ENCODE results near the gene PABPN1L. TPM values are rescaled to one million over a fixed set of nuclear protein-coding genes. Genes with fewer than 3 reads are reported as not detected.

PABPN1L gene
- total and polyA plus RNA-seq, 2 of the 8 experiments (the other 6 are each of a cell fraction or from before 2014, with no cell fraction given) = not detected

DNA sequence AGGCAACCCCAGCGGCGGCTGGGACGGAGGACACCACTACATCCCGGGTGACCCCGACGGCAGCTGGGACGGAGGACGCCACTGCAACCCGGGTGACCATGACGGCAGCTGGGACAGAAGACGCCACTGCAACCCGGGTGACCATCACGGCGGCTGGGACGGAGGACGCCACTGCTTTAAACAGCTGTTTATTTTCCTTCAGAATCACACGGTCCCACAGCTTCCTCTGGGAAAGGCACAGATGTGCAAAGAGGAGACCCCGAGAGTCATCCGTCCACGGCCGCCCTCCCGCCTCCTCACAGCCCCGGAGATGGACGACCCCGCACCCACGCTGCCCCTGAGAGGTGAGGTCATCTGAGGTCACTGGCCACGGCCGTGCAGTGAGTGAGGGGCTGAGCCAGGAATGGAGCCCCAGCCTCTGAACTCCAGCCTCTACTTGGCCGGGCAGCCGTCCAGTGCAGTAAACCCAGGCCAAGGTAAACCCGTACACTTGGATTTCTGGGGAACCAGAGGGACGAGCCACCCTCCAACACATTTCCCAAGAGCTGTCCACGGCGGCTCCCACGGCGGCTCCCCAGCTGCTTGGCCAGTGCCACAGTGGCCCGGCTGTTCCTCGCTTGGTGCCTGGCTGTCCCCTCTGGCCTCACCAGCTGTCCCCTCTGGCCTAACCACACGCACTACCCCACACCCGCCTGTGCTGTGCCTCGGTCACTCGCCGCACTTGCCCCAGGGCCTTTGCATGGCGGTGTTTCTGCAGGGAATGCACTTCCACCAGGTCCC lies 43.2 kb upstream of the PABPN1L start:
- DNase-seq (ENCODE audit: low read depth in 1 of 2, low spot score in 2 of 2) (no peak), FAIRE-seq (no peak)
- Histone ChIP-seq H3K14ac (ENCODE audit: insufficient read length) (no peak overlapping the region), H4K20me1 (replicated peaks in 1 of 2; ENCODE audit: control insufficient read depth in 1 of 2, insufficient read depth in 2 of 2, low read length in 2 of 2) (peaks cover 0 to 4% of the 10 kb centered on the region in 2 experiments), H3K4ac (replicated peaks; ENCODE audit: insufficient read length, low read depth, low read length) (no peak overlapping the region), H4K91ac (replicated peaks; ENCODE audit: insufficient read length, low read length) (no peak overlapping the region), H2BK12ac (ENCODE audit: low read depth, low read length) (no peak overlapping the region), H3K4me2 (ENCODE audit: insufficient read depth in 1 of 2, low read depth in 2 of 2, low read length in 2 of 2) (no peak overlapping the region), H2BK5ac (ENCODE audit: low read depth, low read length) (no peak overlapping the region), H3K23me2 (ENCODE audit: low read depth, low read length) (no peaks in the 10 kb centered on the region), H3K4me3 (ENCODE audit: extremely low read depth in 1 of 4, insufficient read depth in 2 of 4, low read depth in 3 of 4, low read length in 4 of 4) (no peak overlapping the region), H2AFZ (ENCODE audit: low read length) (no peak overlapping the region), H3K18ac (ENCODE audit: extremely low read depth, low read length) (no peak overlapping the region), H3K27ac (ENCODE audit: low read depth, low read length) (no peak overlapping the region), H3K36me3 (ENCODE audit: control insufficient read depth in 2 of 4, insufficient read depth in 4 of 4, low read length in 3 of 4) (no peaks in the 10 kb centered on the region), H2BK20ac (ENCODE audit: low read length) (no peak overlapping the region), H2AK5ac (ENCODE audit: low read depth, low read length) (no peak overlapping the region), H3K79me2 (ENCODE audit: control insufficient read depth in 1 of 2, insufficient read depth in 2 of 2, low read length in 2 of 2) (no peaks in the 10 kb centered on the region), H3K9ac (replicated peaks in 1 of 4; ENCODE audit: extremely low read depth in 1 of 4, low read depth in 3 of 4, low read length in 3 of 4) (no peak overlapping the region), H2BK120ac (replicated peaks; ENCODE audit: low read depth, low read length) (no peak overlapping the region), H2BK15ac (ENCODE audit: low read length) (no peak overlapping the region; the same call in 1 of the 2 replicates), H3K56ac (replicated peaks; ENCODE audit: insufficient read length, low read depth, low read length) (no peak overlapping the region), H4K5ac (ENCODE audit: insufficient read length, low read depth, low read length) (no peak overlapping the region), H3K79me1 (ENCODE audit: low read depth, low read length) (no peaks in the 10 kb centered on the region), H3K23ac (ENCODE audit: insufficient read length) (no peak overlapping the region), H4K8ac (ENCODE audit: extremely low read depth, insufficient read depth, low read length) (no peak overlapping the region), H3K4me1 (replicated peaks in 1 of 4; ENCODE audit: control insufficient read depth in 3 of 4, insufficient read depth in 4 of 4, low read length in 3 of 4) (peaks cover 0 to 10% (median 1%) of the 10 kb centered on the region in 4 experiments; a peak in 3 of 7 replicates), H3K27me3 (replicated peaks in 1 of 4; ENCODE audit: control insufficient read depth in 3 of 4, extremely low read depth in 1 of 4, insufficient read depth in 3 of 4, low read length in 3 of 4) (no peaks in the 10 kb centered on the region), H3K9me3 (ENCODE audit: insufficient read depth in 2 of 2, low read depth in 1 of 2, low read length in 1 of 2) (no peaks in the 10 kb centered on the region; a peak in 1 of 4 replicates)
- ChIA-PET CTCF (ENCODE audit: partially characterized antibody) (interaction anchor here (1.0 to 1.5 kb wide), 4 partner anchors 9 to 125 kb away, joined by 3 to 6 read pairs (median 3); no protein-coding TSS in a partner anchor), POLR2A (ENCODE audit: partially characterized antibody) (interaction anchor here (1.3 to 1.6 kb wide), 2 partner anchors 97 to 104 kb away, joined by 4 read pairs; no protein-coding TSS in a partner anchor)
- WGBS, 2 experiments (ENCODE audit: extremely low coverage in 1 of 2, insufficient coverage in 1 of 2, insufficient read length in 1 of 2, insufficient replicate concordance in 2 of 2, low coverage in 1 of 2, low lambda C conversion rate in 2 of 2, missing lambda C conversion rate in 1 of 2) = 90% methylated on average over 37 of the region's 44 CpGs; no CpG with 5 or more reads in 1 of the 2 experiments
- TF ChIP-seq SIRT6 (IDR thresholded peaks at IDR 0.05; ENCODE audit: low read length) (no peak), RFX5 (IDR thresholded peaks at IDR 0.05; ENCODE audit: borderline replicate concordance, low read depth, low read length) (no peak), ATF2 (IDR thresholded peaks at IDR 0.05; ENCODE audit: low read length) (no peak), SP4 (IDR thresholded peaks at IDR 0.05; ENCODE audit: low read length) (no peak), RBBP5 (IDR thresholded peaks at IDR 0.05; ENCODE audit: borderline replicate concordance, low read depth, low read length) (no peak), BRCA1 (IDR thresholded peaks at IDR 0.05; ENCODE audit: low read depth, low read length) (no peak), SAP30 (IDR thresholded peaks at IDR 0.05; ENCODE audit: insufficient read depth, insufficient replicate concordance, low read length) (no peak)

Data from H1 (cell line).